HepG2 (cell line): ENCODE measurements around the gene NCBP3.

Source experiments
- MTERF4 ChIP-seq: sonication (generic); formaldehyde crosslinking; IDR thresholded peaks from 2 replicates; pipeline ENCODE4 v1.8.0; 2023; ENCODE audit warnings: mild to moderate bottlenecking, missing genetic modification reagents
- ZNF205 ChIP-seq: IDR thresholded peaks from 2 replicates; pipeline ENCODE4 v1.6.1; 2018; ENCODE audit warnings: missing biosample characterization, missing genetic modification reagents
- ZNF512 ChIP-seq: sonication (generic); formaldehyde crosslinking; IDR thresholded peaks from 2 replicates; pipeline ENCODE4 v1.4.0; 2020; ENCODE audit warnings: mild to moderate bottlenecking, missing genetic modification reagents

- TF ChIP-seq ZNF512 (CRISPR knock-in tag) (no peak), MTERF4 (CRISPR knock-in tag) (no peak), ZNF205 (CRISPR knock-in tag) (no peak)
Observed at GRCh38 chr17:3754066-3754457, 92.0 kb downstream of the NCBP3 start.
